ENCODE data around the gene OR52H1. TPM values are rescaled to one million over a fixed set of nuclear protein-coding genes. Genes with fewer than 3 reads are reported as not detected.

Gene OR52H1
- polyA plus RNA-seq, 1 of the 3 experiments (the other 2 are of a cell fraction), result not detected

- no peak overlapping the region for H3K4me2 ChIP-seq
- TF ChIP-seq CHD2 (IDR thresholded peaks at IDR 0.05; ENCODE audit: low read length, partially characterized antibody), result no peak
- TF ChIP-seq POLR2AphosphoS5 (IDR thresholded peaks at IDR 0.05; ENCODE audit: low read depth, low read length), result no peak
- TF ChIP-seq ZBTB33 (IDR thresholded peaks at IDR 0.05; ENCODE audit: borderline replicate concordance, low read depth), result no peak
- TF ChIP-seq GATA2 (CRISPR knock-in tag; IDR thresholded peaks at IDR 0.05), result no peak
- no peak for TF ChIP-seq FOXJ3 (CRISPR knock-in tag; IDR thresholded peaks at IDR 0.05)
- TF ChIP-seq FOXM1 (IDR thresholded peaks at IDR 0.05; ENCODE audit: low read depth), result no peak
- TF ChIP-seq TAF1 (IDR thresholded peaks at IDR 0.05; ENCODE audit: borderline replicate concordance, low read depth, low read length), result no peak
- TF ChIP-seq ELF1 (IDR thresholded peaks at IDR 0.05), result no peak
- H3K9ac ChIP-seq, result no peak overlapping the region
- no peaks in the 10 kb centered on the region for H3K9me3 ChIP-seq
- H2AFZ ChIP-seq (ENCODE audit: low read depth), result no peak overlapping the region
- POLR2A ChIA-PET, result no interaction called here
- no peaks in the 10 kb centered on the region for H3K79me2 ChIP-seq (ENCODE audit: insufficient read depth)
- no peaks in the 10 kb centered on the region for H3K36me3 ChIP-seq (replicated peaks in 1 of 2; ENCODE audit: control insufficient read depth in 1 of 2, insufficient read depth in 2 of 2, low read length in 1 of 2)
- H3K27ac ChIP-seq (ENCODE audit: low read depth in 2 of 2, low read length in 1 of 2), result no peak overlapping the region
- H4K20me1 ChIP-seq (ENCODE audit: insufficient read depth), result no peaks in the 10 kb centered on the region
- 8% methylated on average over 1 of the region's 1 CpG for WGBS (ENCODE audit: low lambda C conversion rate)
- CTCF ChIA-PET, result interaction anchor here (1.0 kb wide), 1 partner anchor 17 kb away, joined by 3 read pairs; no protein-coding TSS in a partner anchor
- DNase-seq, result no peak
- no peaks in the 10 kb centered on the region for H3K9me2 ChIP-seq
- H3K4me3 ChIP-seq (ENCODE audit: low read depth in 2 of 2, low read length in 1 of 2), result no peak overlapping the region
- H3K4me1 ChIP-seq (ENCODE audit: control insufficient read depth in 1 of 2, insufficient read depth in 2 of 2, low read depth in 1 of 2, low read length in 1 of 2), result no peaks in the 10 kb centered on the region
- peaks cover 12% of the 10 kb centered on the region; the same call in 1 of the 2 replicates for H3K27me3 ChIP-seq (ENCODE audit: insufficient read depth)
- H3F3A ChIP-seq (replicated peaks; ENCODE audit: insufficient read depth), result no peaks in the 10 kb centered on the region
Observed at GRCh38 chr11:5564259-5565019, 16.1 kb upstream of the OR52H1 start.

- 21% methylated on average over 3 of the region's 3 CpGs for WGBS (ENCODE audit: low lambda C conversion rate)
- Histone ChIP-seq H3K9me2 (no peaks in the 10 kb centered on the region), H3K9me3 (no peaks in the 10 kb centered on the region), H3K36me3 (replicated peaks in 1 of 2; ENCODE audit: control insufficient read depth in 1 of 2, insufficient read depth in 2 of 2, low read length in 1 of 2) (no peaks in the 10 kb centered on the region), H3K4me1 (ENCODE audit: control insufficient read depth in 1 of 2, insufficient read depth in 2 of 2, low read depth in 1 of 2, low read length in 1 of 2) (no peaks in the 10 kb centered on the region), H3K4me2 (no peak overlapping the region), H3K4me3 (ENCODE audit: low read depth in 2 of 2, low read length in 1 of 2) (no peak overlapping the region), H3K79me2 (ENCODE audit: insufficient read depth) (no peaks in the 10 kb centered on the region; the same call in 1 of the 2 replicates), H3K27me3 (ENCODE audit: insufficient read depth) (peaks cover 16% of the 10 kb centered on the region; the same call in 1 of the 2 replicates), H2AFZ (ENCODE audit: low read depth) (no peak overlapping the region), H3F3A (replicated peaks; ENCODE audit: insufficient read depth) (no peaks in the 10 kb centered on the region), H3K27ac (ENCODE audit: low read depth in 2 of 2, low read length in 1 of 2) (no peak overlapping the region), H3K9ac (no peak overlapping the region), H4K20me1 (ENCODE audit: insufficient read depth) (no peaks in the 10 kb centered on the region)
- no peak for TF ChIP-seq MAX (IDR thresholded peaks at IDR 0.05; ENCODE audit: low read depth)
- TF ChIP-seq TAF1 (IDR thresholded peaks at IDR 0.05; ENCODE audit: borderline replicate concordance, low read depth, low read length), result no peak
- POLR2A ChIA-PET, result no interaction called here
- CTCF ChIA-PET, result no interaction called here
- no peak for DNase-seq
Observed at GRCh38 chr11:5557751-5558150, 9.4 kb upstream of the OR52H1 start.

All from SK-N-SH (cell line).